Stimulated activated naive CD8-positive, alpha-beta T cell treated with anti-CD3 and anti-CD28 coated beads, Interleukin-15, amount 100 ng/mL, for 72 hours (primary cell): ENCODE data around the gene DIRAS2.
"Not testable (repeated sequence)": the region's sequence is repeated elsewhere in the genome, so short reads cannot be mapped to it uniquely, and the experiment has no call there.

Experiments
- ATAC-seq: fragments of 150-1000 bp; cut with Tn5 transposase; 2 replicates; pipeline ENCODE4 v1.10.0; 2021; ENCODE audit warnings: mild to moderate bottlenecking, moderate library complexity
- DNase-seq, 2 donors: peaks; one replicate each; pipeline ENCODE4 v3.0.0; 2021 to 2022
- H3K27ac Mint-ChIP-seq, 2 donors: one replicate each; pipeline ENCODE4 v1.8.0; 2022; ENCODE audit warnings: mild to moderate bottlenecking in 2 of 2, mixed read lengths in 2 of 2, moderate library complexity in 2 of 2
- H3K27me3 Mint-ChIP-seq: one replicate; pipeline ENCODE4 v1.8.0; 2022; ENCODE audit warnings: mixed read lengths
- H3K4me1 Mint-ChIP-seq: one replicate; pipeline ENCODE4 v1.8.0; 2022; ENCODE audit warnings: mild to moderate bottlenecking, mixed read lengths
- H3K4me3 Mint-ChIP-seq, 2 donors: one replicate each; pipeline ENCODE4 v1.8.0; 2022; ENCODE audit warnings: mild to moderate bottlenecking in 2 of 2, mixed read lengths in 2 of 2, moderate library complexity in 1 of 2
- H3K9me3 Mint-ChIP-seq, 2 donors: one replicate each; pipeline ENCODE4 v1.8.0; 2022; ENCODE audit warnings: mixed read lengths in 2 of 2

The DIRAS2 gene

GRCh38 chr9:90642570-90643539 lies at the start of gene DIRAS2:
TSS of gene DIRAS2 (minus strand) at chr9:90642824. CDS start at chr9:90613827, 28,997 bp downstream.
- H3K27ac Mint-ChIP-seq, result peak within 1 kb of the TSS; percentile 4 to 65
- H3K27me3 Mint-ChIP-seq, result peaks cover 80% of the 10 kb centered on the region
- ATAC-seq (peak; percentile 86), DNase-seq (peak; percentile 25 to 33)
- peak within 1 kb of the TSS; percentile 80 to 81 for H3K4me3 Mint-ChIP-seq
- peaks cover 14% of the 10 kb centered on the region for H3K4me1 Mint-ChIP-seq
- no peaks in the 10 kb centered on the region for H3K9me3 Mint-ChIP-seq

- peaks cover 0 to 5% of the 10 kb centered on the region in 2 donors for H3K9me3 Mint-ChIP-seq
Measured at GRCh38 chr9:90684736-90685135, 42.1 kb upstream of the DIRAS2 start.

GRCh38 chr9:90684106-90684505 lies 41.5 kb upstream of the DIRAS2 start:
- H3K4me3 Mint-ChIP-seq, result no peak overlapping the region
- H3K4me1 Mint-ChIP-seq, result no peaks in the 10 kb centered on the region
- peaks cover 11% of the 10 kb centered on the region for H3K27me3 Mint-ChIP-seq
- no peak overlapping the region for H3K27ac Mint-ChIP-seq
- DNase-seq (no peak), ATAC-seq (no peak)
- peaks cover 0 to 5% of the 10 kb centered on the region in 2 donors for H3K9me3 Mint-ChIP-seq

More at GRCh38 chr9:90684736-90685135, 42.1 kb upstream of the DIRAS2 start:
- no peak for DNase-seq
- Mint-ChIP-seq H3K27ac (no peak overlapping the region), H3K4me1 (no peaks in the 10 kb centered on the region), H3K4me3 (no peak overlapping the region), H3K27me3 (peaks cover 13% of the 10 kb centered on the region)
- no peak for ATAC-seq

GRCh38 chr9:90680534-90680933 lies 37.9 kb upstream of the DIRAS2 start:
- ATAC-seq (no peak), DNase-seq (no peak)
- H3K4me3 Mint-ChIP-seq, result no peak overlapping the region
- H3K27ac Mint-ChIP-seq, result no peak overlapping the region
- no peaks in the 10 kb centered on the region for H3K27me3 Mint-ChIP-seq
- no peaks in the 10 kb centered on the region for H3K9me3 Mint-ChIP-seq
- no peaks in the 10 kb centered on the region for H3K4me1 Mint-ChIP-seq

GRCh38 chr9:90665072-90665471 lies 22.4 kb upstream of the DIRAS2 start:
- DNase-seq (no peak), ATAC-seq (no peak)
- Mint-ChIP-seq H3K4me3 (no peak overlapping the region), H3K27ac (no peak overlapping the region), H3K9me3 (peaks cover 0 to 8% of the 10 kb centered on the region in 2 donors), H3K27me3 (peaks cover 35% of the 10 kb centered on the region), H3K4me1 (no peaks in the 10 kb centered on the region)

- Mint-ChIP-seq H3K4me3 (no peak overlapping the region), H3K4me1 (no peaks in the 10 kb centered on the region), H3K27me3 (peaks cover 37% of the 10 kb centered on the region), H3K27ac (no peak overlapping the region), H3K9me3 (peaks cover 7 to 12% of the 10 kb centered on the region in 2 donors)
- no peak for ATAC-seq
- DNase-seq, result no peak
Measured at GRCh38 chr9:90659650-90660364, 17.2 kb upstream of the DIRAS2 start.

- ATAC-seq, result no peak
- H3K27ac Mint-ChIP-seq, result no peak overlapping the region
- H3K9me3 Mint-ChIP-seq, result peaks cover 7 to 8% of the 10 kb centered on the region in 2 donors
- no peaks in the 10 kb centered on the region for H3K4me1 Mint-ChIP-seq
- DNase-seq, result no peak
- no peak overlapping the region for H3K4me3 Mint-ChIP-seq
- H3K27me3 Mint-ChIP-seq, result peaks cover 28% of the 10 kb centered on the region
Measured at GRCh38 chr9:90658783-90659182, 16.2 kb upstream of the DIRAS2 start.

- Mint-ChIP-seq H3K27ac (no peak overlapping the region), H3K4me3 (no peak overlapping the region), H3K4me1 (no peaks in the 10 kb centered on the region), H3K27me3 (peaks cover 25% of the 10 kb centered on the region), H3K9me3 (peaks cover 4 to 7% of the 10 kb centered on the region in 2 donors)
- DNase-seq (no peak), ATAC-seq (no peak)
Measured at GRCh38 chr9:90658181-90658580, 15.6 kb upstream of the DIRAS2 start.

- peaks cover 13% of the 10 kb centered on the region for H3K27me3 Mint-ChIP-seq
- DNase-seq, H3K27ac Mint-ChIP-seq, H3K4me3 Mint-ChIP-seq, H3K4me1 Mint-ChIP-seq, H3K9me3 Mint-ChIP-seq, ATAC-seq: not testable (repeated sequence)
Measured at GRCh38 chr9:90656876-90657275, 14.3 kb upstream of the DIRAS2 start.

GRCh38 chr9:90651246-90651645 lies 8.6 kb upstream of the DIRAS2 start:
- Mint-ChIP-seq H3K4me3 (no peak overlapping the region), H3K27me3 (peaks cover 25% of the 10 kb centered on the region), H3K9me3 (peaks cover 10 to 20% of the 10 kb centered on the region in 2 donors), H3K4me1 (no peaks in the 10 kb centered on the region), H3K27ac (no peak overlapping the region)
- ATAC-seq (no peak), DNase-seq (no peak)

- ATAC-seq (no peak), DNase-seq (no peak)
- peaks cover 3% of the 10 kb centered on the region for H3K4me1 Mint-ChIP-seq
- no peak overlapping the region for H3K27ac Mint-ChIP-seq
- H3K9me3 Mint-ChIP-seq, result peaks cover 10 to 20% of the 10 kb centered on the region in 2 donors
- peaks cover 55% of the 10 kb centered on the region for H3K27me3 Mint-ChIP-seq
- no peak overlapping the region for H3K4me3 Mint-ChIP-seq
Measured at GRCh38 chr9:90647843-90648242, 5.2 kb upstream of the DIRAS2 start.

- DNase-seq, result no peak
- Mint-ChIP-seq H3K9me3 (peaks cover 5 to 15% of the 10 kb centered on the region in 2 donors), H3K4me3 (no peak overlapping the region), H3K27me3 (peaks cover 75% of the 10 kb centered on the region), H3K4me1 (peaks cover 14% of the 10 kb centered on the region), H3K27ac (no peak overlapping the region)
- no peak for ATAC-seq
Measured at GRCh38 chr9:90645721-90646120, 3.1 kb upstream of the DIRAS2 start.

GRCh38 chr9:90641884-90642487 lies 638 bp downstream of the DIRAS2 start:
- no peaks in the 10 kb centered on the region for H3K9me3 Mint-ChIP-seq
- H3K27ac Mint-ChIP-seq, result no peak overlapping the region
- H3K4me1 Mint-ChIP-seq, result peaks cover 14% of the 10 kb centered on the region
- H3K27me3 Mint-ChIP-seq, result peaks cover 73% of the 10 kb centered on the region
- no peak for DNase-seq
- peak overlapping the region; percentile 21 to 50 for H3K4me3 Mint-ChIP-seq
- no peak for ATAC-seq

- peaks cover 65% of the 10 kb centered on the region for H3K27me3 Mint-ChIP-seq
- DNase-seq (no peak), ATAC-seq (no peak)
- H3K9me3 Mint-ChIP-seq, result no peaks in the 10 kb centered on the region
- peaks cover 14% of the 10 kb centered on the region for H3K4me1 Mint-ChIP-seq
- no peak overlapping the region for H3K4me3 Mint-ChIP-seq
- no peak overlapping the region for H3K27ac Mint-ChIP-seq
Measured at GRCh38 chr9:90641086-90641485, 1.5 kb downstream of the DIRAS2 start.

GRCh38 chr9:90640361-90640760 lies 2.3 kb downstream of the DIRAS2 start:
- H3K27ac Mint-ChIP-seq, result no peak overlapping the region
- no peak for DNase-seq
- peaks cover 14% of the 10 kb centered on the region for H3K4me1 Mint-ChIP-seq
- no peaks in the 10 kb centered on the region for H3K9me3 Mint-ChIP-seq
- H3K4me3 Mint-ChIP-seq, result no peak overlapping the region
- H3K27me3 Mint-ChIP-seq, result peaks cover 58% of the 10 kb centered on the region
- ATAC-seq, result no peak
